HG03558 (cell line): ENCODE measurements around the gene ALB.
"Not testable (repeated sequence)": the region's sequence is repeated elsewhere in the genome, so short reads cannot be mapped to it uniquely, and the experiment has no call there.

Source experiments
- ATAC-seq: cut with Tn5 transposase; IDR thresholded peaks from one replicate; pipeline ENCODE4 v1.9.1; 2021; ENCODE audit warnings: moderate number of reproducible peaks; ENCODE audit not compliant: unreplicated experiment; ENCODE audit errors: extremely low read depth

ALB gene

GRCh38 chr4:73404042-73404441, at the start of gene ALB:
Gene ALB, plus strand, starts transcription at chr4:73404287. Its CDS starts 41 bp downstream, at chr4:73404328.
- no peak for ATAC-seq

GRCh38 chr4:73357174-73357573, 46.9 kb upstream of the ALB start:
- ATAC-seq: not testable (repeated sequence)

GRCh38 chr4:73369506-73370199, 34.4 kb upstream of the ALB start:
- not testable (repeated sequence) for ATAC-seq

GRCh38 chr4:73375328-73375741, 28.8 kb upstream of the ALB start:
- ATAC-seq: no peak

GRCh38 chr4:73376251-73376650, 27.8 kb upstream of the ALB start:
- no peak for ATAC-seq

GRCh38 chr4:73376976-73377375, 27.1 kb upstream of the ALB start:
- no peak for ATAC-seq

GRCh38 chr4:73378887-73379286, 25.2 kb upstream of the ALB start:
- no peak for ATAC-seq

GRCh38 chr4:73379946-73380345, 24.1 kb upstream of the ALB start:
- ATAC-seq: no peak

GRCh38 chr4:73381214-73381613, 22.9 kb upstream of the ALB start:
- ATAC-seq: no peak

- ATAC-seq: no peak
Measured at GRCh38 chr4:73383452-73383851, 20.6 kb upstream of the ALB start.

GRCh38 chr4:73387552-73387951, 16.5 kb upstream of the ALB start:
- no peak for ATAC-seq

- no peak for ATAC-seq
Measured at GRCh38 chr4:73388887-73389286, 15.2 kb upstream of the ALB start.

- not testable (repeated sequence) for ATAC-seq
Measured at GRCh38 chr4:73389663-73390062, 14.4 kb upstream of the ALB start.

GRCh38 chr4:73391774-73392173, 12.3 kb upstream of the ALB start:
- ATAC-seq: no peak

GRCh38 chr4:73392936-73393335, 11.2 kb upstream of the ALB start:
- ATAC-seq: no peak

GRCh38 chr4:73396304-73396703, 7.8 kb upstream of the ALB start:
- ATAC-seq: no peak

- no peak for ATAC-seq
Measured at GRCh38 chr4:73396993-73397972, 6.8 kb upstream of the ALB start.

- no peak for ATAC-seq
Measured at GRCh38 chr4:73401412-73401811, 2.7 kb upstream of the ALB start.

GRCh38 chr4:73404457-73404856, 370 bp downstream of the ALB start:
- no peak for ATAC-seq

GRCh38 chr4:73405138-73405537, 1.1 kb downstream of the ALB start:
- ATAC-seq: no peak

- ATAC-seq: no peak
Measured at GRCh38 chr4:73406548-73406875, 2.4 kb downstream of the ALB start.
